AG20443 (cell line): ENCODE data around the gene TMEM86A.

Experiments used
- DNase-seq: peaks from one replicate; pipeline ENCODE4 v3.0.0; 2012; ENCODE audit warnings: low spot score, mixed read lengths

The TMEM86A gene

GRCh38 chr11:18726040-18726439, 27.5 kb downstream of the TMEM86A start, which contains the start of gene IGSF22:
Gene IGSF22, minus strand, starts transcription at chr11:18726188. Its CDS starts 1,952 bp downstream, at chr11:18724236.
- no peak for DNase-seq

DNA sequence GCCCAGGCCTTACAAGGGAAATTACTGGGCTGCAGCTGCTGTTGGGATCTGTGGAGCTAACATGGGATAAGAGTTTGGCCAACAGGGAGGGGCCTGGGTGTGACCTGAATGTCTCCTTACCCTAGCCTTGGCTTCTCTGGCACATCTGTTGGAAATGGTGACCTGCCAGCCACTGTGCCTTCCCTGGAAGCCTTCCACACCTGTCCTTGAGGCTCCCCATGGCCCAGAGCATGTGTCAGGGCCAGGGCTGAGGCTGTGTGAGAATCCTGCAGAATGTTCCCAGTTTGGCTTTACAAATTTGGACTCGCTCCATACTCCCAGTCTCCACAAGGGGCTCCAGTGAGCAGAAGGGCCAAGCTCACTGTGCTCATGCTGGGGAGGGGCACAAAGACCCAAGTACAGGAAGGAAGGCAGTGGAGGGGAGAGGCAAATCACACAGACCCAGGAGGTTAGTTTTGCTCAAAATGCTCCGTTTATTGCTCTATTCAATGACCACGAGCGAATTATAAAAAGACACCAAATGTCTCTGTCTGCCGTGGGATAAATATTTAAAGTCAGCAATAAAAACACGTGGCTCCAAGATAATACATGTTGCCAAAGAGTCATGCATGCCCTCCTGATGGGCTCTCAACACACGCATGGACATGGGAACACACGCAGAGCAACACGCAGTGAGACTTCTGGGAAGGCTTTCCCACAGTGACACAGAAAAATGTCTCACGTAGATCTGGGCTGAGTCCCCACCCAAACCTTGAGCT, 29.1 kb downstream of the TMEM86A start:
- DNase-seq, result peak; percentile 74

DNA sequence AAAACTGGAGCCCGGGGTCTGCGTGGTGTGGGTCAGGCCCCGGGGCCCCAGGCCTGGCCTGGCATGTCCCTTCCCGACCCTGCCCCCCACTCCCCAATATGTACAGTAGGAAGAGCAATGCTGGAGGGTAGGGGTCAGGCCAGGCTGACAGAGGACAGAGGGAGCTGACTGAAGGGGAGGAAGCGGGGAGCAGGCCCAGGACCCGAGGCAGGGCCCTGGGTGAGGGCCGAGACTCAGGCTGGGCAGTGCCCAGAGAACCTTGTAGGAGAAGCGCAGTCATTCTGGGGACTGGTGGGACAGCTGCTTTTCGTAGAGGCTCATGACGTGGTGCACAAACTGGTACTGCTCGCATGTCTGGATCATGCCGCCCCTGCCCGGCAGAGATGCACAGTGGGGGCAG, 30.1 kb downstream of the TMEM86A start:
- no peak for DNase-seq

GRCh38 chr11:18729426-18729825, 30.8 kb downstream of the TMEM86A start:
- no peak for DNase-seq

GRCh38 chr11:18730020-18730419, 31.4 kb downstream of the TMEM86A start:
- no peak for DNase-seq

DNA sequence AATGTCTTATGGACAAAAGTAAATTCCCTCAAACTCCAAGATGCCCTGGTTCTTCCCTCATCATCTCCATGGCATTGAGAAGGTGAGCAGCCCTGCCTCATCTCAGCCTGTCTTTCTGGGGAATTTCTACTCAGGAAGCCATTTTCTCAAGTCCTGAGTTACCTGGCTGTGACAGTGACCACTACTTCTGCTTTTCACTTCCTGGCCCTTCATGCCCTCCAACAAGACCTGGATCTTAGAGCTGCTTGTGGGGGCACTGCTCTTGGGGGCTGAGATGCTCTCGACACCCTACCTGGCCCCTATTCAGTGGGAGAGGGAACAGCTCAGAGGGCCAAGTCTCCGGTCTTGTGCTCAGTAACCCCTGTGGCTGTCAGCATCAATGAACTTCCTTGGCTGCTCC, 32.9 kb downstream of the TMEM86A start:
- DNase-seq, result no peak

DNA sequence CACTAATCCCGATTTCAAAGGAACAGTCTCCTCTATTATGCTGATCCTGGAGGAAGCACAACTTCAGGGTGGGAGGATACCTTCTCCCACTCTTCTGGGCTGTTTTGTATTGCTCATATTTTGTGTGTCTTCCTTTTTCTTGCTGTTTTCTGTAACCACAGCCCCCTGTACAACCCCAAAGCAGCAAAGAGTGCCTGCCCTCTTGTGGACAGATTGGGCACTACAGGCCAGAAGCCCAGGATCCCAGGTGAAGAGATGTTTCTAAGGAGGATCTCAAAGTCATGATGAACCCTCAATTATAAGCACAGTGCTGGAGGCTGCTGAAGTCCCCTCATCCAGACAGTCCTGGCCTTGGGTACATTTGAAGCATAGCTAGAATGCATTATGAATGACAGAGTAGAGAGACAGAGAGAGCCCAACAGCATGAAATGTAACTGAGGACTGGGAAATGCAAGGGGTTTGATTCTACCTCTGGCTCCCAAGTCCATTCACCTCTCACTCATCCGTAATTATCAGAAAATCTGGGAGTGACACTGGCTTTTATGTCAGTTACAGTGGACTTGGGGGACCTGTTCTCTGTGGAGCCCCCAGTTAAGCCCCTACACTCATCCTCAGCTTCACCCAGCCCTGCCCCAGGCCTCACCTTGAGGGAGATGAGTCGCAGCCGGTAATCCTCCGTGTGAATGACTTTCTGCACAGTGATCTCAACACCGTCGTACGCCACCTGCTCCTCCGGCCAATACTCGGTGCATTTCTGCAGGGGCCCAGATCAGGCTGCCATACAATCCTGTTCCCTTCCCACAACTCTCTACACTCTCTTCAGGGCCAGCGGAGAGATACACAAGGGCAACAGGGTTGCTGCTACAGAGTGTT, 33.6 kb downstream of the TMEM86A start:
- DNase-seq, result peak; percentile 76

DNA sequence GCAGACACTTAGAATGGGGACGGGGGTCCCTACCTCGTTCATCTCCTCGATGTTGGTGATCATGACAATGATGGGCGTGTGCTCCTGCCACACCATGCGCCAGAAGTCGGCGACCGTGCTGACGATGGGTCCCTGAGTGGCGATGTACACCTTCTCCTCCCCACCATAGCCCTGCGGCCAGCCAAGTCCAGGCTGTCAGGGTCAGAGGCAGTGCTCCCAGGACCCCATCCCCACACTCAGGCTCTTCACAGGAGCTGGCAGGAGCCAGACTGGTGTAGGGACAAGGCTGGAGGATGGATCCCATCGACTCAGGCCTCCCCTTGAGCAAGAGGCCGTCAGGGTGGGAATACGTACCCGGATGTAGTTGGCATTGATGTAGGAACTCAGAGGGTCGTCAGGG, 34.6 kb downstream of the TMEM86A start:
- DNase-seq, result no peak

GRCh38 chr11:18736590-18737148, 38.1 kb downstream of the TMEM86A start:
- no peak for DNase-seq

- DNase-seq, result no peak
These were observed 39.1 kb downstream of the TMEM86A start for GRCh38 chr11:18737642-18738041.

DNA sequence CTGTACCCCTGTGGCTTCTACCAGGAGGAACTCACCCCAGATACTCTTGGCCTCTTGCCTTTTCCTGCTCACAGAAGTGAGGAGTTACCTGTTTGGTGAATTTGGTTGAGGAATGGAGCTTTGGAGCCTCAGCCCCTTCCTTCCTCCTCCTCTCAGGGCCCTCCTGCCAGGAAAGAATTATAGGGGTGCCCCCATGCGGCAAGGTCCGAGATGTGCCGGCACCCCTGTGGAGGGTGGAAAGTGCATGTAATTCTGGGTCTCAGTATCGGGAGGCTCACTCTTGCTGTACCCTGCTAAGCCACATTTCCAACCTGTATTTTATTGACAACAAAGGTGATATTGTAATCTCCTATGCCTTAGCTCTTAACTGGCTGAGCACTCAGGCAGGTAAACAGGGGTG, 41.1 kb downstream of the TMEM86A start:
- DNase-seq, result no peak

DNA sequence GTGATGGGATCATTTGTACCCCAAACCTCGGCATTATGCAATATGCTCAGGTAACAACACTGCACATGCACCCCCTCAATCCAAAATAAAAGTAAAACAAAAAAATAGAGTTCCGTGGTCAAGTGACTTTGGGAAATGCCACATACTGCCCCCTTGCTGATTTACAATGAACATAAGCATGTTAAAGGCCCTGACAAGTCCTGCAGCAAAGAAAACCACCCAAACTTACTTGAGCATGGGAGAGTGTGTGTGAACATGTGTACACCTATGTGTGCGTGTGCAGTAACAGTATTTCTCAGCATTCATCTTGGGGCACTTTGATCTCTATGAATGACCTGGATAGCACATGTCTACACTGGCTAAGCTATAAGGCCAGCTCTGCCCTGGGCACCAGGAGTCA, 43.2 kb downstream of the TMEM86A start:
- no peak for DNase-seq

GRCh38 chr11:18743365-18743764, 44.8 kb downstream of the TMEM86A start:
- DNase-seq, result no peak

DNA sequence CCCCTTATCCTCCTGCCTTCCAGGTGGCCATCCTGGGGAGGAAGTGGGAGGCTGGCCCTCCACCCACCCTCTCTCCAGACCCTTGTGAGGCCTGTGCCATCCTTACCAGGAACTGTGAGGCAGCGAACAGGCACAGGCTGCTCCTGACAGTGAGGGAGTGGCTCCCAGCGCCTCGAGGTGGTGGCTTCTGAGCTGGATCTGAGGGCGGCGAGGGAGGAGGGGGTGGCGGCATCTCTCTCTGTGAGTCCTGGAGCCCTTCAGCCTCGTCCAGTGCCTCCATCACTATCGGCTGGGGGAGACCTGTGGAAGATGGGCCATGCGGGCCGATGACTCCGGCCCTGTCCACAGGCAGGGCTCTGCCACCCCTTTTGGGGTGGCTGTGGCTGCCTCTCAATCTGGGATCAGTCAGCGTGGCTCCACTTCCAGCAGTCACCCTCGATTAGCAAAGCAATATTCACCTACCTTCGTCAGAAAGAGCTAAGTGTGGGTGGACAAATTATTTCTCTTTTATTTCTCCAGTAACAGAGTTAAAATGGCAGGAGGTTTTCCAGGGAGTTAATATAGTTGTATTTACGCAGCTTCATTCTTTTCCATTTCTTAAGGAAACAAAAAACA, 45.4 kb downstream of the TMEM86A start:
- no peak for DNase-seq

DNA sequence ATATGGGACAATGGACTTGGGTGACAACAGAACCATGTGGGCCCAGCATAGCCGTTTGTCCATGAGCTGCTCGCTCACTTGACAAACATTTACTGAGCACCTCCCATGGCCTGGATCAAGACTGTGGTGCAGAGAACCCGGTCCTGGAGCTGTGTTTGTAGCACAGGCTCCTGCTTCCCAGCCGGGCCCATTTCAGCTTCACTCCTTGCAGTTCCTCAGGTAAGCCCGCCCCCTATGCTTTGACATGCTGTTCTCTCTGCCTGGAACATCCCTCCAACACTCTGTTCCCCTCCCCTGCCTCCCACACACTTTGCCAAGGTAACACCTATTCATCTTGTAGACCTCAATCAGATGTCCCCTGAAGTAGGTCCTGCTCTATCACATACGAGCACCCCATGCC, 46.7 kb downstream of the TMEM86A start:
- DNase-seq, result no peak

DNA sequence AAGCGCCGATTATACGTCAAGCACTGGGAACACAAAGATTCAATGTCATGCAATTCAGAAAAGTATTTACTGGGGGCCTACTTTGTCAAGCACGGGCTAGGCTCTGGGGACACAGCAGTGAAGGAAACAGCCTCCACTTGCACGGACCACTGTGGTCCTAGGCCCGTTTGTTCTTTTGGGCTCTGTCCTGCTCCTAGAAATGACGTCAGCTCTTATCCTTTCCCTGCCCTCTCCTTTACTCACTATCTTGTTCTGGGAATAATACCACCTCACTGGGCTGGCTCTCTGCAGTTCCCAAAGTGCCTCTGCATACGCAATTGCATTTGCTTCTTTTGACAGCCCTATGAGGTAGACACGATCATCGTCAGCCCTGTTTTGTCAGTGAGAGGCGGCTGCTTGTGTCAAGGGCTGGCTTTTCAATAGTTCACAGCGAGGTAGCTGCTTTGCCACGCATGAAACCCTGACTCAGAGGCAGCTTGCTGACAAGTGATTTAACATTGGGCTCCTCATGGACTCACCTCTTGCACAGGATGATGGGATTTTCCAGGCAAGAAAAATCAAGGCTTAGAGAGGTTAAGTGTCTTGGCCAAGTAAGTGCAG, 50.3 kb downstream of the TMEM86A start:
- DNase-seq, result no peak

GRCh38 chr11:18749681-18750319, 51.2 kb downstream of the TMEM86A start:
- peak; percentile 84 for DNase-seq

DNA sequence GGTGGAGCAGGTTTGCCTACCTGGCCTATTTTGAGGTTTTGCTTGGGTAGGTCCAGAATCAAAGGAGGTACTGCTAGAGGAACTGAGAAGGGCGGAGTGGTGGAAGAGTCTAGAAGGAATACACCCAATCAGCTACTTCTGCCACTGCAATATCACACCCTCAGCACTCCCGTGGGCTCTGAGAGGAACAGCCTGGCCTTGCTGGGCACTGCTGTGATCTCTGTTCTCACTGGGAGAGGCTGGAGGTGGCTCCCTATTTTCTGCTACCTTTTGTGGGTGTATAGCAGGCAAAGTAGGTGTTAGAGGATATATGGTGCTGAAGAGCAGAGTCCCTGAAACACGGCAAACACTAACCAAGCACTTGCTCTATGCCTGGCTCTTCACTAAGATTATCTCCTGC, 52.4 kb downstream of the TMEM86A start:
- DNase-seq, result no peak

- DNase-seq, result no peak
These were observed 53.9 kb downstream of the TMEM86A start for GRCh38 chr11:18752502-18752901.

- DNase-seq, result no peak
These were observed 55.7 kb downstream of the TMEM86A start for GRCh38 chr11:18754308-18754707.
